B cell (primary cell): ENCODE measurements around the gene MRNIP.

Experiments used
- CTCF ChIP-seq: fragments of 200-600 bp; IDR thresholded peaks from one replicate; pipeline ENCODE4 v1.8.0; 2022; ENCODE audit warnings: antibody characterized with exemption, mild to moderate bottlenecking
- EZH2 ChIP-seq: IDR thresholded peaks from 2 replicates; pipeline ENCODE4 v1.6.1; 2012; ENCODE audit warnings: borderline replicate concordance, low read depth, mild to moderate bottlenecking, moderate library complexity, low read length; ENCODE audit not compliant: insufficient read depth, poor library complexity, severe bottlenecking

- TF ChIP-seq CTCF (no peak), EZH2 (no peak)
Observed at GRCh38 chr5:179889885-179890284, 31.3 kb upstream of the MRNIP start.
